HG03108 (cell line): Measurements from ENCODE around the gene HPCAL1.

ENCODE experiments used
- ATAC-seq: cut with Tn5 transposase; IDR thresholded peaks from one replicate; pipeline ENCODE4 v1.9.1; 2021; ENCODE audit warnings: moderate library complexity; ENCODE audit not compliant: unreplicated experiment

The HPCAL1 gene

DNA sequence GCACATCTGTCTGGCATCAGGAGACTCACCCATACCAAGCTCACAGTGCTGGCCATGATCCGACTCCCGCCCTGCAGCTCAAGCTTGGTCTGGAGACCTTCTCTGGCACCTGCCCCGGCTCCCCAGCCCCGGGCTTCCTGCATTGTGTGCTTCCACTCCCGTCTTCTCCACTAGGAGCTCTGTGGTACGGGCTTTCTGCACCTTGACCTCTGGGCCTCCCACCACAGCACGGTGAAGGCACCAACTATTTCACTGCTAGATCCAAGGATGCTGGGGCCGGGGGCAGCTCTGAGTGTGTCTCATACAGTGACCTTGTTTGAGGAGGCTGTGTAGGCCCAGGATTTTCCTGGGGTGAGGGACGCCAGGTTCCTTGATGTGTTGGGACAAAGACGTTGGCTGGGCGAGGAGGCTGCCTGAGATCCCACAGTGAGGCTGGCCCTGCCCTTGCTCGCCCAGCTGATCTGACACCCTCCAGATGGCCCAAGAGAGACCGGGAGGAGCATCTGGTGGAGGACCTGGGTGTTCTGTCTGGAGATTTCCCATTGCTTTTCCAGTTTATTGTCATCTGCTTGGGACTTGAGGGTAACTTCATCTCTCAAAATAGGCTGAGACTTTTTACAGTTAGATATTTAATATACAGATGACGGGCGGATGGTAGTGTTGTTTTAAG lies 64.0 kb downstream of the HPCAL1 start:
- no peak for ATAC-seq

DNA sequence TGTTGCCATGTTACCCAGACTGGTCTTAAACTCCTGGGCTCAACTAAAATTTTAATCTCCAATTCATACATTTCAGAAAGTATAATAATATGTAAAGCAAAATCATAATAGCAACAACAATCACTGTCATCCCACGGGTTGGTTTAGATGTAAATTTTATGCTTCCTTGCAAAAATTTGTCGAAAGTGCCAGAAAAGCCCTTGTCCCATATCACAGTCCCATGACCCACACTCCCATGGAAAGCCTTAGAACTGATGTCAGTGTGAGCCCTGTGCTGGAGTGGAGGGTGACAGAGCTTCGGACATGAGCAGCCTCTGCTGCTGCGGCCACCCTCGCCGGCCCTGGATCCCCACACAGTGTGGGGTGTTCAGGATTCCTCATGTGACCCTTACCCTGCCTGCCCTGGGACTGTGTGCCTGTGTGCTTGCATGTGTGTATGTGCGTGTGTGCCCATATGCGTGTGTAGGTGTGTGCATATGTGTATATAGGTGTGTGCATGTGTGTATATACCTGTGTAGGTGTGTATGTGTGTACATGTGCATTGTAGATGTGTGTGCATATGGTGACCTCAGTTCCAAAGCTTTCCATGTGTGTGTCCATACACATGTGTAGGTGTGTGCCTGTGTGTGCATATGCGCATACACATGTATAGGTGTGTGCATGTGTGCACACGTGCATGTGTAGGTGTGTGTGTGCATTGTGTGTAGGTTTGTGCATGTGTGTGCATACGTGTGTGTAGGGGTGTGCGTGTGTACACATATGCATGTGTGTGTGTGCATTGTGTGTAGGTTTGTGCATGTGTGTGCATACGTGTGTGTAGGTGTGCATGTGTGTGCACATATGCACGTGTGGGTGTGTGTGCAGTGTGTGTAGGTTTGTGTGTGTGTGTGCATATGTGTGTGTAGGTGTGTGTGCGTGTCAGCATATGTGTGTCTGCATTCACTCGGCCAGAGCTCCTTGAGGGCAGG lies 65.1 kb downstream of the HPCAL1 start:
- no peak for ATAC-seq

DNA sequence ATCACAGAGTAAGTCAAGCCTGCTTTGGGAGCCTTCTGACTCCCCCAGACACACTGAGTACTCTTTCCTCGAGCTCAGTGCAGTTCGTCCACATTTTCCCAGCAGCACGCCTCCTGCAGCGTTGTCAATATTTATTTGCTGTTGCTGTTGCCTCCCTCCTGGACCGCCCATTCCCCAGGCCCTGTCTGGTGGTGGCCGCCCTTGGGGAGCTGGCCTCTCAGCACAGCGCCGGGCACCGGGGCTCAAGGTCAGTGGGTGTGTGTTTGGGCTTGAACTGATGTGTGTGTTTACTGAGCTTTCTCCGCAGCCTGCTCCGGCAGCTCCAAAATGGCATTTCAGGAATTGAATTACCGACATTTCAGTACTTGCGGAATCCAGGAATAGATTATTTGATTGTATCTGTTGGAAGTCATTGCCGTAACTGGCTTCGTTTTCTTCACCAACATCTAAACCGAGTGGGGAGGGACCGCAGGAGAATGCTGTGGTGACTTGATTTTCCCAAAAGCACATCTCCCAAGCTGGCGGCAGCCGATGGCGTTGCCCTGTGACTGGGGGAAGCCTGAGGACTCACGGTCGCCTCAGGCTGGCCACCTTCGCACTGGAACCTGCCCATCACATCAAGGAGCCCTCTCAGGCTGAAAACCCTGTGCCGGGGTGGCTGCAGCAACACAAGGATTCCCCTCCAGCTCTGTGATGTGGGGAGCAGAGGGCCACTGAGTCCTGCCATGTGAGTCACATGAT lies 66.0 kb downstream of the HPCAL1 start:
- ATAC-seq, result no peak

DNA sequence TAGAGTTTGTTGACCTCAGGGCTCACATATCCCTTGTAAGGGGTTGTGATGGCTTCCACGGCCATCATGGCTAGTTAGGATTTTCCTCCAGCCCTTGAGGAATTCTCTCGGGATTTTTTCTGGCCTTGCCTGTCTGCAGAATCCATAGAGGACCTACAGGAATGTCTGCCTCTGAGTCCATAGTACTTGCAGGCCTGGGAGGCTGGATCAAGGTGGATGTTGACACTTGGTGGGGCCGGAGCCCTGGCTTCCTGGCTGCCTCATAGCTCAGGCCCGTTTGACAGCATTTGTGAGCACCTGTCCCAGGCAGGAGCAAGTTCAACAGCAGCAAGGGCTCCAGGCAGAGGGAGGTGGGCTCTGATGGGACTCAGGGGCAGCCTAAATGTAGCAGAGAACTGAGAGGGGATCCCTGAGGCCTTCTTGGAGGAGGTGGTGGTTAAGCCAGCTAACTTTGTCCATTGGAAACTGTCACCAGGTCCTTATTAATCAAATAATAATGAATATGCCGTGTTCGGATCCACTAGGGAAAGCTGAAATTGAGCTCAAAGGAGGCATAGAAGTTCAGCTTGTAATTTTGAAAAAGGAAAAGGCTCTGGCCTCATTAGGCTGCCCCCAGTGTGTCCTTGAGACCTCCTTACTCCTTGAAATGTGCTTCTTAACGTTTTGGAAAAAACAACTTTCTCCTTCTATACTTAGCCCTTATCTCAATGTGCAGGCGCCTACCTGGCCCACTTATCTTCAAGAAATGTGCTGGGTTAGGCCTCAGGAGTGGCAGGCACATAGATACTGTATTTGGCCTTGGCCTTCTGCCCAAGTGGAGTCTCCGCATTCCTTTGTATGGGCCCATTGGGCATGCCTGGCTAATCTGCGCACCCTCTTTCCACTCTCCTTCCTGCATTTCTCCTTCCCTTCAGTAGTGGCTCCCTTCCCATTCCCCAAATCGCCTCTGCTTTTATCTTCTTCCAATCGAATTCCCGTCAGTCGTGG lies 66.9 kb downstream of the HPCAL1 start:
- ATAC-seq, result no peak

DNA sequence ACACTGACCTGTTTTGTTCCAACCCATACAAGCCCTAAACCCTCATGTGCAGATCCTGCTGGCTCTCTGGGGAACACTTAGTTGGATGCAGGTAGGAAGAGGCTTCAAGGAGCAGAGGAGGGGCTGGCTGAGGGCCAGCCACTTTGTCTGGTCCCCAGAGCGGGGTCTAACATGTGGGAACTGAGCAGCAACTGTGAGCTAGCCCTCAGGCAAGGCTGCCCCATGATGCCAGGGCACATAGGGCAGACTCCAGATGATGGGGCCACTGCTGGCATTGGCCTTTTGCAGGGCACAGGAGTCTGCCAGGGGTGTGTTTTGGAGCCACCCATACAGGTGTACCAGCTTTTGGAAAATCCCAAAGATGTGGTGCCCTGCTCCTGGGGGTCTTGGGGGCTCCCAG lies 67.7 kb downstream of the HPCAL1 start:
- no peak for ATAC-seq

DNA sequence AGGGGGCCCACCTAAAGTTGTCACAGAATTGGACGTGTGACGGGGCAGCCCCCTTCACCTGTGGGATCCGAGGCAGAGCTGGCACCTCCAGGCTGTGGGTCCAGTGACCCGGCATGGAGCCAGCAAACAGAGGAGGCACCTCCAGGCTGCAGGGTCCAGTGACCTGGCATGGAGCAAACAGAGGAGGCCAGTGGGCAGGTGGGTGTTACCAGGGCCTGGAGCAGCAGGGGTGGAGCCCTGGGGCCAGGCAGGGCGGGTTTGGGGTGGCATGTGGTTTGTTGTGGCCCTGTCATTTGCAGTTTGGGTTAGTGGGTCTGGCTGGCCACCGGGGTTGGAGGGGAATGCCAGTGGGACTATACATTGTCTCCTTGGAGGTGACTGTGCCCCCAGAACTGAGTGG lies 68.2 kb downstream of the HPCAL1 start:
- ATAC-seq, result no peak

DNA sequence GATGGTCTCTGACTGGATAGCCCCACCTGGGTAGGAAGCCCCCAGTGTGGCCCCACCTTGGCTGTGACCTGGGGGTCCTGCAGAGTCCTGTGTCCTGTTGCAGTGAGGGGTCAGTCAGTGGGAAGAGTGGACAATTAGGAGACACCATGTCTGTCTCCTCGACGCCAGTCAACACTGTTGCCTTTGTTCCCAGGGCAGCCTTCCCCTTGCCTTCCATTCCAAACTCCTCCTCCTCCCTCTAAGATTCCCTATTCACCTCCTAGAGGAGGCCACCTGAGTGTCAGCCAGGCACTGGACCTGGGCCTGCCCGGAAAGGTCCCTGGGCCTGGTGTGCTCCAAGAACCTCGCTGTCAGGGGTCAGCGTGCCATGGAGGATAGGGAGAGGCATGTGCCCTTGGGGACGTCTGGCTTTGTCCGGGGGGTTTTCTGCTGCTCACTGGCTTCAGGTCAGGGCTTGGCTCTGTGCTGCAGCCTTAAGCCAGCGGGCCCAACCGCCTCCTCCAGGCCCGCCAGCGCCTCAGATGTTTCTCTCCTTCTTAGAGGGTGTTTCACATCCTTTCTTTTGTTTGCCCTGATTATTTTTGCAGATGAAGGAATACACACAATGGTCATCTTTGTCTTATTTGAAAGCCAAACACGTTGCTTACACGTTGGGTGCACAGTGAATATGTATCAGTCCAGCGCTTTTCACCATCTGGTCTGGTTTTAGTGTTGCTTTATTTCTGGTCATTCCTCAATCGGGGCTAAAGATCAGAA lies 68.9 kb downstream of the HPCAL1 start:
- ATAC-seq, result no peak

DNA sequence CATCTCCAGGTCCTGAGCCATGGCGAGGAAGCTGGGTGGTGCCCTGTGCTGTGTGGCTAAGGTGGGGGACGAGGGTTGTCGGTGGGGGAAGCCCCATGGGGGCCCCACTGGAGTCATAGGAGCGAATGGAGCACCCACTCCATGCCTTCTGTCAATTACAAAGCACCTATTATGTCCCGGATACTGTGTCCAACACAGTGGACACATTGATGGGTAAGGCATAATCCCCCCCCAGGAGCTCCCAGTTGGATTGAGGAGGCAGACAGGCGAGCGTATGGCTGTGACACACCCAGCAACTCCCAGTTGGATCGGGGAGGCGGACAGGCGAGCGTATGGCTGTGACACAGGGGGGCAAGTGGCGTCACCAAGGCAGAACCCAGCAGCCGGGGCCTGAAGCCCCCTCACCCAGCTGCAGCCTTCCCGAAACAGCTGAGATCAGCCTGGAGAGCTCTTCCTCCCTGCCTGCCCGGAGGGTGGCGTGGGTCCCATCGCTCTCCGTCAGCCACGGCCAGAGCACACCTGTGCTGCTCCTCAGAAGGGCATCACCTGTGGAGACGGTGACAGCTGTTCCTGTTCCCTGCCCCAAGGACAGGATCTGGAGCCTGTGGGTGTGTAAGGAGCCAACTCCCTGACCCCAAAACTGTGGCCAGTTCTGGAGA lies 69.6 kb downstream of the HPCAL1 start:
- no peak for ATAC-seq

DNA sequence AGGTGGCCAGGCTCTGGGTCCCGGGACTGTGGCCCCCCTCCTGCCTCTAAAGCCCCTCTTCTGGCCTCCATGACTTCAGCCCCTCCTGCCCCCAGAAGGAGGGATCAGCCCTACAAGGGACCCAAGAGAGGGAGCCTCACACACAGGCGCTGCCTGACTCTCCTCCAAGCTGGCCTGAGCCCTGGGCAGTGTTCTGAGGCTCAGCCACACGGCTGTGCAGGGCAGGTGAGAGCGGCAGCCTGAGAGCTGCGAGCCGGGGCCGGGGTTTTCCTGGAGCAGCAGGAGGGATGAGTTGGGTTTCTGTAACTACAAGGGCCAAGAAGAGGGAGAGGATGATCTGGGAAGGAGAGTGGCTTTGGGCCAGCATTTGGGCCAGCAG lies 70.1 kb downstream of the HPCAL1 start:
- no peak for ATAC-seq

DNA sequence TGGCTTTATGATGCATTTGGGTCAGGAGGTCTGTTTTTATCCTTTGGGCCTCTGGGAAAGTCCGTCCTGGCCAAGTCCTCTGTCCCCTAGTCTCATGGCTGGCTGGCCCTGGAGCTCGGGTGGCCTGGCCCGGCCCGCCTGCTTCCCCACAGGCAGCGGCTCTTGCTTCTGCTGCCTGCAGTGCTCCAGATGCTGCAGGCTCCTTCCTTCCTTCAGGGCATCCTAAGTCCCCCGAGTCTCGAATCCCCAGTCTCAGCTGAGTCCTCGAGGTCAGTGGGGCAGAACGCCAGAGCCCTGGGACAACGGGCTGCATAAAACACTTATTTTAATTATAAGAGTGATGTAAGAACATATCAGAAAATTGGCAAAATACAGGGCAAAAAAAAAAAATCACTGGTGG lies 71.2 kb downstream of the HPCAL1 start:
- no peak for ATAC-seq

DNA sequence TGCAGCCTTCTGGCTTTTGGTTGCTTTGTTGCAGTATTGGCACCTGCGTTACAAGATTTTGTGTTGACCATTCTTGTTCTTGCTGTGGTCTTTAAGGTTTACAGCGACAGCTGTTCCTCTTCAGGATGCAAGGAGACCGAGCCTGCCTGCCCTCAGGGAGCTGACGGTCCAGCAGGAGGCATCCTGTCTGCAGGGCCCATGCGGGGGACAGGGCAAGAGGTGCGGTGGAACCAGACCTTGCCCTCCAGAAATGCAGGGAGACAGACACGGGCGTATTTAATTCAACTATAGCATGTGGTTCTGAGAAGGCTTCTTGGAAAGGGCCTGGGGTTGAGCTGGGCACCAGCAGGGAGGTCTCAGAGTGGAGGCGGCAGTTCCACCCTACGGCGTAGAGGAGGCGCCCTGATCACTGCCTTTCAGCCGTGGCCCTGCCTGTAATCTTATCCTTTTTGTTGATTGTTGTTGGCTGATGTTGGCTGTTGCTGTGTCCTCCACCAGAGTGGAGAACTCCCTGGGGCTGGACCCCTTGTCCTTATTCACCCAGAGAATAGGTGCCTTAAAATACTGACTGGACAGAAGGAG lies 71.7 kb downstream of the HPCAL1 start:
- no peak for ATAC-seq

DNA sequence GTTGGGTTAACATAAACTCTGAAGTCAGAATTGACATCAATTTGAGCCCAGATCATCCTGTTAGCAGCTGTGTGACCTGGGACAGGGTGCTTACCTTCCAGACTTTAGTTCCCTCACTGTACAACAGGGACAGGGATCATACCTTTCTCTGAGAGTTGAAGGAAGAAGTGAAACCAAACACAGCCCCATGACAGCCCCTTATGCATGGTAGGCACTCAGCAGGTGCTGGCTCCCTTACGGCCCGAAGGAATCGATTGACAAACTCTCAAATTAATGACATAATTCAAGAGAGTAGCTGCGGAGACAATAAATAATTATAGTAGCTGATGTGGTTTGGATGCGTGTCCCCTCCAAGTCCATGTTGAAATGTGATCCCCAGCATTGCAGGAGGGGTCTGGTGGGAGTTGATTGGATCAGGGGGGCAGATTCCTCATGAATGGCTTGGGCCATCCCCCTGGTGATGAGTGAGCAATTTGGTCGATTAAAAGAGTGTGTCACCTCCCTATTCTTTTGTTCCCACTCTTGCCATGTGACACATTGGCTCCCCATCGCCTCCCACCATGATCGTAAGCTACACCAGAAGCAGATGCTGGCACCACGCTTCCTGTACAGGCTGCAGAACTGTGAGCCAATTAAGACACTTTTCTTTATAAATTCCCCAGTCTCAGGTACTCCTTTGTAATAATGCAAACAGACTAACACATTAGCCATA lies 73.0 kb downstream of the HPCAL1 start:
- ATAC-seq, result peak; percentile 41

DNA sequence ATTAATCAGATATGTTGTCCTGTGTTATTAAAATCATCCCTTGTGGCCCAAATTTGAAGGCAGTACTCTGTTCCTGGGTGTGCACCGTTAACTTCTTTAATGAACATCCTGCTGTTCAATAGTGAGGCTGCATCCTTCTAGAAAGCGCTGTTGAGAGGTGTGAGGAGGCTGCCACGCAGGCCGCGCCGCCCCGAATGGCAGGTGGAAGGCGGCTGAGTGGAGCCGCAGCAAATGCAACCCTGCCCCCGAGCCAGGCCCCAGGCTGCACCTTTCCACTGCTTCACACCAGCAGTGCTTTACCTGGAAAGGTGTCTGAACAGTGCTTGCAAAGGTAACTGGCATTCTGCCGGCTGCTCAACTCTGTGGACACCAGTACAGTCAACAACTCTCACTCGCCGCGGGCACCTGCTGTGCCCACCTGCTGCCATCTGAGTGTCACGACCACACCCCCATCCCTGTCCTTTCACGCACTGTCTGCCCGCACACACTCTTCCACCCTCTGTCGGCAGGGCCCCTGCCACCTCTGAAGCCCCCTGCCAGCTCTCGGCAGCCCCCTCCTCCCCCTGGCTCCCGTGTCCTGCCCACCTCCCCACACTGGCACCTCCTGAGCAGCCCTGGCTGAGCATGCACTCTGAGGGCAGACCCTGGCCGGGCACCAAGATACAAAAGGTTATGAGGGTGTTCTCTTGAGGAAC lies 74.5 kb downstream of the HPCAL1 start:
- no peak for ATAC-seq

DNA sequence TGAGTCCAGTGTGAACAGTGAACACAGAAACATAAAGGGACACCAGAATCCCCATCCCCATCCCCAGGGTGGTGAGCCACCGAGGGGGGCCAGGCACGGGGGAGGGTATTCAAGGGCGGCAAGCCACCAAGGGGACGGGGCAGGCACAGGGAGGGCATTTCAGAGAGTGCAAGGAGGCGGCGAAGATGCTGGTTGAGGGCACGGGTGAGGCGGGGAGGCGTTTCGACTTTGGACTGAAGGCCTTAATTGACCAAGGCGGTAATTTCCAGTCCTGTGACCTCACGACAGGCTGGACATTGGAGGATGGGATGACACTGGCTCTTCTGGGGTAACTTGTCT lies 75.0 kb downstream of the HPCAL1 start:
- ATAC-seq, result no peak

DNA sequence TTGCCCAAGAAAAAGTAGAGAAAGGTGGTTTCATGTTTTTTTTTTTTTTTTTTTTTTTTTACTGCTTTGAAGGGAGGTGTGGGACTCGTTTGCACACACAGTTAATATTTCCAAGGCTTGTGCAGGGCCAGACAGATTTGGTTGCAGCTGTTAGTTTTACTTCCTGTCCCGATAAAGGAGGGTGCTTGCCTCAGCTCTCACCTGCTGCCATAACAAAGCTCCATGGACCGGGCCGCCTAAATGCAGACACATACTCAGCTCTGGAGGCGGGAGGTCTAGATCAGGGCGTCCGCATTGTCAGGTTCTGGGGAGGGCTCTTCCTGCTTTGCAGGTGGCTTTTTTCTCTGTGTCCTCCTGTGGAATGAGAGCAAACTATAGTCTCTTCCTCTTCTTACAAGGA lies 75.5 kb downstream of the HPCAL1 start:
- ATAC-seq, result peak; percentile 69

DNA sequence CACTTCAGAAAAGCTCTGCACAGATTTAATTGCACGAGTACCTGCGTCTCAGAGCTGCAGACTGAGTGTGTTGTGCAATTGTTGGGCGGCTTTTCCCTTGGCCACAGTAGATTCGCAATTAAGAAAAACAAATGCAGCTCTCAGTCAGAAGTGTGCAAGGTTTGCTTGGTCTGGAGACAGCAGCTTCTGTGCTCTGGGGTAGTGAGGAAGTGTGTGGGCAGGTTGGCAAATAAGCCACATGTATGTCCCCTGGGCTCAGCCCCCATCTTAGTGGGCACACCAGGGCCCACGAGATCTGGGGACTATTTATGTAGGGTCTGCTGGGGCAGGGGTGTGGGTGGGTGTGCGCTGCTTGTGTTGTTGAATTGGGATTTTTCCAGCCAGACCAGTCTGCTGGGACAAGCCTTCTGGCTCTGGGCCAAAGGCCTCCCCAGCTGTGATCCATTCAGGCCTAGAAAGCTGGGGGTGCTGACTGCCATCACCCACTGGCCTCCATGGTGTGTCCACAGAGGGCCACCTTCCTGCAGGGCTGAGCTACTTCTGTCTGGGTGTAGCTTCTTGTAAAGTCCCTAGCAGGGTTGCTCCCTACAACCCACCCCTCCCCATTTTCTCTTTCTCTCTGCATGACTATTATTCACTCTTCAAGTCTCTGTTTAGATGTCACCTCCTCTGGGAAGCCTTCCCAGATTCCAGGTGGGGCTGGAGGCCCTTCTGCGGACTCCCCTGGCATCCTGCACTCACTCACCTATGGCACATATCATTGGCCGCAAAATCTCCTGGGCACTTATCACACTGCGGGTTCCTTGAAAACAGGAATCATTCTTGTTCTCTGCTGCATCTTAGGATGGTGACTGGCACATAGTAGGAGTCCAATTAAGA lies 77.6 kb downstream of the HPCAL1 start:
- ATAC-seq, result no peak

DNA sequence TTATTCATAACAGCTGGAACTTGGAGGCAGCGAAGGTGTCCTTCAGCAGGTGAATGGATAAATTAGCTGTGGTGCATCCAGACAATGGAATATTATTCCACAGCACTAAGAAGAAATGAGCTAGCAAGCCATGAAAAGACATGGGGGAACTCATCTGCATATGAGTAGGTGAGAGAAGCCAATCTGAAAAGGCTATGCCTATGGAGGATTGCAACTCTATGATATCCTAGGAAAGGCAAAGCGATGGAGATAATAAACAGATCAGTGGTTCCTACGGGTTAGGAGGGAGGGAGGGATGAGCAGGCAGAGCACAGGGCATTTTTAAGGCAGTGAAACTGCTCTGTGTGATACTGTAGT lies 79.3 kb downstream of the HPCAL1 start:
- ATAC-seq, result no peak
